Embryonic facial prominence (tissue), 1 donor: Measurements from ENCODE around the gene ANTXR2.
"Not testable (repeated sequence)": the region's sequence is repeated elsewhere in the genome, so short reads cannot be mapped to it uniquely, and the experiment has no call there.

Source experiments
- DNase-seq: peaks from one replicate; pipeline ENCODE4 v3.0.0-alpha.2; 2016; ENCODE audit errors: extremely low spot score

ANTXR2 gene

GRCh38 chr4:79918292-79918691 lies 154.7 kb downstream of the ANTXR2 start:
- DNase-seq, result no peak

- DNase-seq, result no peak
Observed at GRCh38 chr4:79917246-79917645, 155.8 kb downstream of the ANTXR2 start.

- no peak for DNase-seq
Observed at GRCh38 chr4:79915246-79915645, 157.8 kb downstream of the ANTXR2 start.

GRCh38 chr4:79913581-79913980 lies 159.4 kb downstream of the ANTXR2 start:
- no peak for DNase-seq

- no peak for DNase-seq
Observed at GRCh38 chr4:79907001-79907400, 166.0 kb downstream of the ANTXR2 start.

- DNase-seq, result no peak
Observed at GRCh38 chr4:79906303-79906702, 166.7 kb downstream of the ANTXR2 start.

- no peak for DNase-seq
Observed at GRCh38 chr4:79905212-79905611, 167.8 kb downstream of the ANTXR2 start.

- DNase-seq, result no peak
Observed at GRCh38 chr4:79904331-79904730, 168.7 kb downstream of the ANTXR2 start.

GRCh38 chr4:79900182-79900581 lies 172.8 kb downstream of the ANTXR2 start:
- no peak for DNase-seq

GRCh38 chr4:79899481-79899880 lies 173.5 kb downstream of the ANTXR2 start:
- no peak for DNase-seq

GRCh38 chr4:79898055-79898454 lies 175.0 kb downstream of the ANTXR2 start:
- DNase-seq, result no peak

- no peak for DNase-seq
Observed at GRCh38 chr4:79897174-79897573, 175.9 kb downstream of the ANTXR2 start.

- no peak for DNase-seq
Observed at GRCh38 chr4:79893456-79893855, 179.6 kb downstream of the ANTXR2 start.

GRCh38 chr4:79889026-79889425 lies 184.0 kb downstream of the ANTXR2 start:
- DNase-seq, result not testable (repeated sequence)

- DNase-seq, result no peak
Observed at GRCh38 chr4:79886557-79886956, 186.5 kb downstream of the ANTXR2 start.

- no peak for DNase-seq
Observed at GRCh38 chr4:79886021-79886420, 187.0 kb downstream of the ANTXR2 start.

- no peak for DNase-seq
Observed at GRCh38 chr4:79883290-79883689, 189.7 kb downstream of the ANTXR2 start.

GRCh38 chr4:79882806-79883205 lies 190.2 kb downstream of the ANTXR2 start:
- no peak for DNase-seq

- DNase-seq, result no peak
Observed at GRCh38 chr4:79881407-79881806, 191.6 kb downstream of the ANTXR2 start.

GRCh38 chr4:79877511-79877910 lies 195.5 kb downstream of the ANTXR2 start:
- no peak for DNase-seq

- no peak for DNase-seq
Observed at GRCh38 chr4:79875344-79875899, 197.6 kb downstream of the ANTXR2 start.

GRCh38 chr4:79874197-79874596 lies 198.8 kb downstream of the ANTXR2 start:
- DNase-seq, result no peak

- DNase-seq, result no peak
Observed at GRCh38 chr4:79872738-79873137, 200.3 kb downstream of the ANTXR2 start.

GRCh38 chr4:79871961-79872360 lies 201.1 kb downstream of the ANTXR2 start:
- no peak for DNase-seq
